ENCODE data around the gene KIF16B. TPM values are rescaled to one million over a fixed set of nuclear protein-coding genes. Genes with fewer than 3 reads are reported as not detected.

KIF16B gene
- total RNA-seq, 1 donor, result 13.4 TPM

DNA sequence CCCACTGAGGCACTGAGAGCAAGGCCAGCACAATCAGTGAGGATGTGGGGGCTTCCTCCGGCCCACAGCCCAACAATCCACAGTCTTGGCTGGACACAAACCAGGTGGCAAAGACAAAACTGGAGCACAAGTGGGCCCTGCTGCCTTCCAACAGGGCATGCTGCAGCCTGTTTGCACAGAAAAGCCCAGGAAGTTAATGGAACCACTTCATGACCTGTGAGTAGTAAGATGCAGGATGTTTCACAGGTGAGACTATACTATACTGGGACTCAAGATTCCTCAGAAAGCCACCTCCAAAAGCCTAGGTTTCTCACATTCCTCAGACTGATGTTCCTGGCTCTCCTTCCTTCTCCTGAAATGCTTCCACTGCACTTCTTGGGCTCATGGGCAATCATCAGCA is 235.5 kb downstream of the KIF16B start:
- TF ChIP-seq, protein P1, sequence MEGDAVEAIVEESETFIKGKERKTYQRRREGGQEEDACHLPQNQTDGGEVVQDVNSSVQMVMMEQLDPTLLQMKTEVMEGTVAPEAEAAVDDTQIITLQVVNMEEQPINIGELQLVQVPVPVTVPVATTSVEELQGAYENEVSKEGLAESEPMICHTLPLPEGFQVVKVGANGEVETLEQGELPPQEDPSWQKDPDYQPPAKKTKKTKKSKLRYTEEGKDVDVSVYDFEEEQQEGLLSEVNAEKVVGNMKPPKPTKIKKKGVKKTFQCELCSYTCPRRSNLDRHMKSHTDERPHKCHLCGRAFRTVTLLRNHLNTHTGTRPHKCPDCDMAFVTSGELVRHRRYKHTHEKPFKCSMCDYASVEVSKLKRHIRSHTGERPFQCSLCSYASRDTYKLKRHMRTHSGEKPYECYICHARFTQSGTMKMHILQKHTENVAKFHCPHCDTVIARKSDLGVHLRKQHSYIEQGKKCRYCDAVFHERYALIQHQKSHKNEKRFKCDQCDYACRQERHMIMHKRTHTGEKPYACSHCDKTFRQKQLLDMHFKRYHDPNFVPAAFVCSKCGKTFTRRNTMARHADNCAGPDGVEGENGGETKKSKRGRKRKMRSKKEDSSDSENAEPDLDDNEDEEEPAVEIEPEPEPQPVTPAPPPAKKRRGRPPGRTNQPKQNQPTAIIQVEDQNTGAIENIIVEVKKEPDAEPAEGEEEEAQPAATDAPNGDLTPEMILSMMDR (IDR thresholded peaks at IDR 0.05; ENCODE audit: insufficient read depth, low read depth, low read length), result no peak
- H3K4me3 ChIP-seq (ENCODE audit: low read depth, low read length), result no peak overlapping the region
- DNase-seq (ENCODE audit: low read depth), result no peak

DNA sequence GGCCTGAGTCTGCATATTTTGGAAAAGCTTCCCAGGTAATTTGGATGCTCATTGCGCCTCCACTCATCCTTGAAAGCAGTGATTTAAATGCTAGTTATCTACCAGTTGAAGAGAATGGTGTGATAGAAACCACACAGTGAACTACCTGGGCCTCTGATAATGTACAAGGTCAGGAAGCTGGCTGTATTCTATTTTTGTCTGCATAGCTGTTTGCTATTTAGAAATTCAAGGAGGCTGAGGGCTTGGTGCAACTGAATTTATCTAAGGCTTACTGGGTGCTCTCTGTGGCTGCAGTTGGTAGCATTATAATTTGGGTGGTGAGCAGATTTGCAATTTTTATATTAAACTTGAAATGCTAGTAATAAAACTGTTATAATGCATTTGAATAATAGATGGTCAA is 245.6 kb downstream of the KIF16B start:
- no peak overlapping the region for H3K4me3 ChIP-seq (ENCODE audit: low read depth, low read length)
- no peak for DNase-seq (ENCODE audit: low read depth)
- TF ChIP-seq, protein P1 (IDR thresholded peaks at IDR 0.05; ENCODE audit: insufficient read depth, low read depth, low read length), result no peak

DNA sequence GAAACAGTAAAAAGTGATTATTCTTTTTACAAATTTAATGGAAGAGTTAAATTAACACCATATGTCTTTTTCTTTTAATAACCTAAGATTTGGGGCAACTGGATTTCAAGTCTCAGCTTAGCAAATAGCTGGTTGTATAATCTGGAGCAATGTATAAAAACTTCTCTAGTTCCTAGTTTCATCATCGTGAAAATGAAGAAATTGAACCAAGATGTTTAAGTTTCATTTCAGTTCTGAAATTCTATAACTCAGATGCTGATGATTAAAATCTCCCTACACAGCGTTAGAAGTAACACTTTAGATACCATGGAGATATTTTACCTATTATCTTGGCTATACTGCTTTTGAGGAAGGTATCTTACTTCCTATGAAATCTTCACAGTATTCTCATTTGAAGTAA is 252.0 kb downstream of the KIF16B start:
- DNase-seq (ENCODE audit: low read depth), result no peak
- H3K4me3 ChIP-seq (ENCODE audit: low read depth, low read length), result no peak overlapping the region
- TF ChIP-seq, protein P1 (IDR thresholded peaks at IDR 0.05; ENCODE audit: insufficient read depth, low read depth, low read length), result no peak

DNA sequence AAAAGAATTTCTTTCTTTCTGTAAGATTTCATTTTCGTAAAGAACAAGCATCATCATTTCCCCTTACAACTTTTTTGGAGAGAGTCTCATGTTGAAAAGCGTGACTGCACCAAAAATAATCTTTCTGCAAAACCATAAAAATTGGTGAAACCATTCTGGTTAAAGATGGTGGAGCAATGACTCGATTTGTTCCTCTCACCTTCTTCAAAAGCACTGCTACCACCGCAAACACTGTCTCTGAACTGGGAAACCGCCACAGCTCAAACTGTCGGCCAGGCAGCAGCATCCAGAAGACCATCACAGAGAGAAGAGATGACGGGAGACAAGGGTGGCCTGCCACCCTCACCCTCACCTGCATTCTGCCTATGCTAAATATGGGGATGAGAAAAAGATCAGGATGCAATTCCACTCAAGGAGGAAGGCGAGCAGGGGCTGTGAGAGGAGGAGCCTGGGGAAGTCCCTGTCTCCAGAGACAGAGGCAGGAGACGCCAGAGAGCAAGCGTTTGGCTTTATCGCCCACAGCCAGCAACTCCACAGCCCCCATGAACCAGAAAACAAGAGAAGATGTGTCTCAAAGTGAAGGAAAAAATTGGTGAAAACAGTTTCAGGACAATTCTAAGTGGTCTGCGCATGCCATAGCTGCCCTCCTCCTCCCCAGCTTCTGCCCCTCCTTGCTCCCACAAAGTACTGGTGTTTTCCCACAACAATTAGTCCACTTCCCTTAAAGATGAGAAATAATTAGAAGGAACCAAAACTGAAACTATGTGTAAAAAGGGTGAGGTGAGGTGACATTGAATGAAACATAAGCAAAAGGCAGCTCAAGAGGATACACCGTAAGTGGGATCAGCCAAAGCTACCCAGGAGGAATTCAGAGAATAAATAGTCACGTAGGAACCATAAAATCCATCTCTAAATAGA is 255.5 kb downstream of the KIF16B start:
- TF ChIP-seq, protein P1 (IDR thresholded peaks at IDR 0.05; ENCODE audit: insufficient read depth, low read depth, low read length), result no peak
- H3K4me3 ChIP-seq (ENCODE audit: low read depth, low read length), result no peak overlapping the region
- DNase-seq (ENCODE audit: low read depth), result no peak

DNA sequence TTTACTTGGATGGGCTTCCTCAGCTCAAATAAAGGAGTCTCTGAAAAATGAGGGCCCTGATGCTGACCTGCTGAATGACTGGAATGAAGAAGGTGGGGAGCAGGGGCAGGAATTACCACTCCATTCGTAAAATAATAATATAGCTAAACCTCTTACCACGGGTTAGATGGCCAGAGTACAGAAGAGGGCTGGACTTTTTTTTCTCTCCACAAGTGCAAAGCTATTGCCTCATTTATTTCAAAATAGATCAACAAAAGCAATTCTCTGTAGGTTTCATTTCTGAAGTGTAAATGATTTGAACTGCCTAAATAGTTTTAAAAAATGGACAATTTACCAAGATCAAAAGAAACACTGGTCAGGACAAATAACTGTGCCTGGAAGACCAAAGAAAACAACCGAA is 256.7 kb downstream of the KIF16B start:
- no peak overlapping the region for H3K4me3 ChIP-seq (ENCODE audit: low read depth, low read length)
- DNase-seq (ENCODE audit: low read depth), result no peak
- TF ChIP-seq, protein P1 (IDR thresholded peaks at IDR 0.05; ENCODE audit: insufficient read depth, low read depth, low read length), result no peak

DNA sequence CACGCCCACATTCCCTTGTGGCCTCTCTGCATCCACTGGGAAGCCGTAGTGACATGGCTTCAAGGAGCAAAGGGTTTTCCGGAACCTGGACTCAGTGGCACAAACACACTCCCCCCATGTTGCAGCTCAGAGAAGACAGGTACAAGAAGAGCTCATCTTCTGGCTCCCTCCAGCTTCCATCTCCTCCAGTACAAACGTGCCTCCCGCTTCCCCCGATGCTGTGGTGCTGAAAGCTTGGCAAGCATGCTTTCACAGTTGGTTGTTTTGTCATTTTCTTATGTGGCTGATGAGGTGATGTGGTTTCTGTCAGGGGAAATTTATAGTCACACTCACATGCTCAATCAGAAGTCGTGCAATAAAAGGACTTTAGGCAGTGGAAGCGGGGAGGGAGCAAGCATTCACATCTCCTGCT is 258.5 kb downstream of the KIF16B start:
- no peak for DNase-seq (ENCODE audit: low read depth)
- no peak overlapping the region for H3K4me3 ChIP-seq (ENCODE audit: low read depth, low read length)
- TF ChIP-seq, protein P1 (IDR thresholded peaks at IDR 0.05; ENCODE audit: insufficient read depth, low read depth, low read length), result no peak
